Stimulated activated naive B cell treated with anti-CD40 and anti-IgM and Interleukin-4, amounts not matched to agents 10 μg/mL and 1 μg/mL and 100 μg/mL, for 72 hours (primary cell): ENCODE data around the gene CACNA2D3.

Source experiments
- ATAC-seq, 2 donors: fragments of 150-1000 bp; cut with Tn5 transposase; replicated peaks; 2 replicates each; pipeline ENCODE4 v1.10.0; 2021; ENCODE audit warnings: moderate library complexity in 1 of 2
- DNase-seq: peaks from one replicate; pipeline ENCODE4 v3.0.0; 2021
- H3K27ac Mint-ChIP-seq: one replicate; pipeline ENCODE4 v1.8.0; 2022; ENCODE audit warnings: mild to moderate bottlenecking, mixed read lengths
- H3K27me3 Mint-ChIP-seq, 2 donors: one replicate each; pipeline ENCODE4 v1.8.0; 2022; ENCODE audit warnings: mixed read lengths in 2 of 2
- H3K36me3 Mint-ChIP-seq, 2 donors: one replicate each; pipeline ENCODE4 v1.8.0; 2022; ENCODE audit warnings: mixed read lengths in 2 of 2, mild to moderate bottlenecking in 1 of 2
- H3K4me1 Mint-ChIP-seq, 2 donors: one replicate each; pipeline ENCODE4 v1.8.0; 2022; ENCODE audit warnings: mixed read lengths in 2 of 2, mild to moderate bottlenecking in 1 of 2
- H3K4me3 Mint-ChIP-seq, 2 donors: one replicate each; pipeline ENCODE4 v1.8.0; 2022; ENCODE audit warnings: mild to moderate bottlenecking in 2 of 2, mixed read lengths in 2 of 2, moderate library complexity in 1 of 2
- H3K9me3 Mint-ChIP-seq, 2 donors: one replicate each; pipeline ENCODE4 v1.8.0; 2022; ENCODE audit warnings: mixed read lengths in 2 of 2, mild to moderate bottlenecking in 1 of 2

CACNA2D3 gene

DNA sequence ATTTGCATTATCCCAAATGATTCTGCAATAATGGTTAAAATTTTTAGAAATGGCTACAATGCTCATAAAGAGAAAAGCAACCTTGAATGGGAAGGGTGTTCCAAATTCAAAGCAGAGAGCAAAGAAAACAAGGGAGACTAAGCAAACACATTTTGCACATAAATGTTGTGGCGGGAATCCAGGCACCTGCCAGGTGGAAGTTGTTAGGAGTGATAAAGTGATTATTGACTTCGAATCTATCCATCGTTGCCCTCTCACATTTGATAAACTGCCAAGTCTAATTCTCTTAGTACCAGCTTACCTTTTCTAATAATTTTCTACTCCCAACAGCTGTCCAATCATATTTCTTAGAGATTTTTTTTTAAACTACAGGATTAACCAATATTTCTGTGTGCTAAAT lies 244.5 kb downstream of the CACNA2D3 start:
- no peaks in the 10 kb centered on the region for H3K9me3 Mint-ChIP-seq
- no peak for DNase-seq
- no peak overlapping the region for H3K27ac Mint-ChIP-seq
- no peaks in the 10 kb centered on the region for H3K4me1 Mint-ChIP-seq
- no peak overlapping the region for H3K4me3 Mint-ChIP-seq
- no peak for ATAC-seq
- H3K36me3 Mint-ChIP-seq, result no peaks in the 10 kb centered on the region
- no peaks in the 10 kb centered on the region for H3K27me3 Mint-ChIP-seq

DNA sequence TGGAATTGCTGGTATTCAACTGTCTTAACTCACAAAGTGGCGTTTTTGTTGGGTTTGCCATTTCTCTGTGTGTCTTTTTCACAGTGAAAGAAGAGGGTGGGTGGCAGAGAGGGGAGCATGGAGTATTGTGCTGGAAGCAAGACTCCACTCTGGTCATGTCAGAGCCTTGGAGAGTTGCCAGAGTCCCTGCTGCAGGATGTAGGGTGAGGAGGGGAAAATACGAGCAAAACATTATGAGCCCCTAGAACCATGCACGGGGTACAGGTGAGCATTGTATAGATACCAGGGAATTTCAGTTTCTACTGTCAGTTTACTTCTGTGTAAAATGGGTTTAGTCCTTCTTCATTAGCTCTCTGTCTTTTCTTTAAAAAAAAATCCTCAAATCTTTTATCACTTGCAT lies 249.9 kb downstream of the CACNA2D3 start:
- Mint-ChIP-seq H3K27me3 (peaks cover 7 to 14% of the 10 kb centered on the region in 2 donors), H3K9me3 (no peaks in the 10 kb centered on the region), H3K36me3 (no peaks in the 10 kb centered on the region), H3K4me1 (no peaks in the 10 kb centered on the region), H3K27ac (no peak overlapping the region), H3K4me3 (no peak overlapping the region)
- no peak for DNase-seq
- no peak for ATAC-seq

DNA sequence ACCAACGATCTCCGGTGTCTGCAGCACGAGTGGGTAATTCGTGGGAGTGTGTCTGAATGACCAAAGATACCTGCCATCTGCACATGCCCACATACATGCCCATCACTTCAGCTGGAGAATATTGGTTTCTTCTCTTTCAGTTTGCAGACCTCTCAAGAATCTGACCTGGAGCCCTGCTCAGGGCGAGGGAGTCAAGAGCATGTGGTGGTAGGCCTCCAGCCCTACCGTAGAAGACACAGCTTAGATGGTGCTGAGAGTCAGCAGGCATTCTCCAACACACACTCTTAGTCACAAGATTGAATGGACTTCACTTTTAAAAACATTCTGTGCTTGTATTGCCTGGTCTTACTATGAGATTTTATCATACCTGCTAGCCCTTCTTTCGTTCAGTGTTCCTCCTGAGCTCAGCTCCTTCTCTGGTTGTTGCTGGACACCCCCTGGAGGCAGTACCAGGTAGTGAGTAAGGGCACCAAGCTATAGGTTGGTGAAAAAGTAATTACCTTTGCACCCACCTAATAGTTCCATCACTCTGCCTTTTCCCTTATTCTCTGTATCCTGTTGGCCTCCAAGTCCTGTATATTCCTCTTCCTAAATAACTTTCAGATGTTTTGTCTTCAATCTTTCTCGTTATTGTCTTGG lies 252.0 kb downstream of the CACNA2D3 start:
- Mint-ChIP-seq H3K9me3 (no peaks in the 10 kb centered on the region), H3K4me1 (no peaks in the 10 kb centered on the region), H3K36me3 (no peaks in the 10 kb centered on the region), H3K27ac (no peak overlapping the region), H3K4me3 (no peak overlapping the region), H3K27me3 (peaks cover 7 to 14% of the 10 kb centered on the region in 2 donors)
- no peak for DNase-seq
- ATAC-seq, result peak; percentile 54 to 62

DNA sequence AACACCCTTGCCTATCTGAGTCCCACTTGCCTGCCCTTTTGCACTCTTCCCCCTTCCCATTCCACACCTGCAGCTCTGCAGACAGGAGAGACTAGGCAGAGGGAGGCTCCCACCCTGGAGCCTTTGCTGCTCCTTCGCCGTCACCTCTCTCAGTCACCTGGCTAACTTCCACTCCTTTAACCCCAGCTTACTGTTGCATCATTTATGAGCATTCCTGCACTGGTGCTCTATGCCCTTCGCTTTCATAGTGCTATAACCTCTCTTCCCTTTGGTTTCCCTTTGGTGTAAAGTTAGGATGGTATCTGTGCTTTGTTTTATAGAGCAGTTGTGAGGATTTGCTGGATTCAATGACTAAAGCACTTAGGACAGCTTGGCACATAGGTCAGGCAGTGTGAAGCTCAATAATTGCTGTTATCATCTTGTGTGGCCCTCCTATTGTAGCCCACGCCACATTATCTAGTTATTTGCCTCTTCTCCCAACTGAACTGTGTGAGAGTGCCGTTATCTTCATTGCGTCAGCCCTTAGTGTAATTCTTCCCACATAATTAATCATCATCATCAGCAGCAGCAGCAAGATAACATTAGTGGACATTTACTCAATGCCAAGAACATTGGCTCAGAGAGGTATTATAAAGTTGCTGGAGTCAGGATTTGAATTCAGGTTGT lies 253.9 kb downstream of the CACNA2D3 start:
- no peak for ATAC-seq
- Mint-ChIP-seq H3K27me3 (peaks cover 7 to 15% of the 10 kb centered on the region in 2 donors), H3K27ac (no peak overlapping the region), H3K36me3 (no peaks in the 10 kb centered on the region), H3K9me3 (no peaks in the 10 kb centered on the region), H3K4me1 (no peaks in the 10 kb centered on the region), H3K4me3 (no peak overlapping the region)
- no peak for DNase-seq

DNA sequence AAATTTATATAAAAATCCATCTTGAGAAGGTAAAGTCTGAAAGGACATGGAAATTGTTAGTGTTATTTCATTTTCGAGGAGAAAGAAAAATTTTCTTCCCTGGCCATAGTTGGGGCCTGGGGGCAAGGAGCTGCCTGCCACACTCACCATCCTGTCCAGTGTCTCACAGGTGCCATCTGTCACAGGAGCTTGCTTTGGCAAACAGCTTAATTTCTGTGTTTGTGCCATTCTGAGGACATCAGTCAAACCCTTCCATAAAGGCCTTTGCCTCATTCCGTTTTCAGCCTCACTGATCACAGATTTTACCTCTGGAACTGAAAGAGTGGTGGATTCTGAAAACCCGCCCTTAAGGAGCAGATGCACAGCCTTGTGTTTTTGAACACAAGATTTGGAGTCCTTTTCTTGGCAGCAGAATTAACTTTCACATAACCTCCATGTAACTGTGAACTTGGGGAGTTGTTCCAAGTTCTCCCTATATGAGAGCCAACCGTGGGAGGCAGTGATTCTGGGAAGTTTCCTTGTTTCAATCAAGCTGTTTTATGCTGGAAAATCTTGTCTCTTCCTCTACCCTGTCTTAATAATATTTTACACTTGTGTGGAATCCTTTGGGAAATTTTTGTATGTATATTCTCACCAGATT lies 254.7 kb downstream of the CACNA2D3 start:
- H3K9me3 Mint-ChIP-seq, result no peaks in the 10 kb centered on the region
- no peak overlapping the region for H3K27ac Mint-ChIP-seq
- no peaks in the 10 kb centered on the region for H3K36me3 Mint-ChIP-seq
- H3K4me1 Mint-ChIP-seq, result no peaks in the 10 kb centered on the region
- ATAC-seq (no peak), DNase-seq (no peak)
- H3K4me3 Mint-ChIP-seq, result no peak overlapping the region
- peaks cover 7 to 20% of the 10 kb centered on the region in 2 donors for H3K27me3 Mint-ChIP-seq

DNA sequence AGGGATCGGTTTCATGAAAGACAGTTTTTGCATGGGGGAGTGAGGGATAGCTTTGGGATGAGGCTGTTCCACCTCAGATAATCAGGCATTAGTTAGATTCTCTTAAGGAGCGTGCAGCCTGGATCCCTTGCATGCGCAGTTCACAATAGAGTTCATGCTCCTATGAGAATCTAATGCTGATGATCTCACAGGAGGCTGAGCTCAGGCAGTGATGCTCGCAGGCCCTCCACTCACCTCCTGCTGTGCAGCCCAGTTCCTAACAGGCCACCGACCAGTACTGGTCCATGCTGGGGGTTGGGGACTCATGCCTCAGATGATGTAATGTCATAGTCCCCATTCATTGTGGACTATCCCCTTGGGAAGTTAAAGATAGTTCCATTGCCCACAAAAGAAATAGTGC lies 255.8 kb downstream of the CACNA2D3 start:
- Mint-ChIP-seq H3K4me1 (no peaks in the 10 kb centered on the region), H3K27me3 (peaks cover 7 to 20% of the 10 kb centered on the region in 2 donors), H3K27ac (no peak overlapping the region), H3K36me3 (no peaks in the 10 kb centered on the region), H3K9me3 (no peaks in the 10 kb centered on the region), H3K4me3 (no peak overlapping the region)
- DNase-seq (no peak), ATAC-seq (no peak)

DNA sequence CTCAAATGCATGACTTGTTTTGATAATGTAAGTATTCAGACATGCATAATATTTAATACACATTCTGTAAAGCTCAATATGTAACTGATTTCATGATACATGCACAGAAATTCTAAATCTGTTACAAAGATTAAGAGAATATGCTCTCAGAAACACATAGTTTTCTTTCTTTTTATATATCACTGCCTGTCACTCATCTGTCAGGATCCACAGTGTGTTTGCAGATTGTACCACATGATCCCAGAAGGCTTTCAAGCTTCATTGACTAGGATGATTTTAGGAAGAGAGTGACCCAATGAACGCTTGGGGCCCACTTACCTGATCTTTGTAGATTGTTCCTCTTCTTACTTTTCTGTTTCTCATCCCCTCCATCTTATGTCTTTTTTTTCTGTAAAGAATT lies 261.9 kb downstream of the CACNA2D3 start:
- H3K9me3 Mint-ChIP-seq, result peaks cover 3 to 4% of the 10 kb centered on the region in 2 donors
- H3K36me3 Mint-ChIP-seq, result no peaks in the 10 kb centered on the region
- ATAC-seq (no peak), DNase-seq (no peak)
- no peaks in the 10 kb centered on the region for H3K4me1 Mint-ChIP-seq
- H3K27me3 Mint-ChIP-seq, result peaks cover 0 to 6% of the 10 kb centered on the region in 2 donors
- H3K27ac Mint-ChIP-seq, result no peak overlapping the region
- no peak overlapping the region for H3K4me3 Mint-ChIP-seq

DNA sequence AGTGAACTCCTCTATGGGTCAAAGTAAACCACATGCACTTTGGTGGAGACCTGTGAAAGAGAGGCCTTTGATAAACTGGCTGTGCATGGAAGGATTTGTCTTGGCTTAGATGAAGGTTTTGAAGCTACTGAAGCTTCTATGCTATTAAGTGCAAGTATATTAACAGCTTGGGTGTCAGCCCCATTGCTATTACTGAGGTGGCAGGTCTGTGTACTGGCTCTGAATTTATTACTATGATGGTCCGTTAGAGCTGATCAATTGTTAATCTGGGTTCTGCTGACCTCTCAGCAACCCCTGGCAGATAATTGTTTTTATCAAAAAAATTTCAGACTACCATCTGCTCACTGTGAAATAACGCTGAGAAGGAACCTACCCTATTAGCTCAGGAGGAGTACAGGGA lies 268.2 kb downstream of the CACNA2D3 start:
- Mint-ChIP-seq H3K4me1 (no peaks in the 10 kb centered on the region), H3K36me3 (no peaks in the 10 kb centered on the region), H3K9me3 (peaks cover 3 to 4% of the 10 kb centered on the region in 2 donors), H3K4me3 (no peak overlapping the region), H3K27ac (no peak overlapping the region), H3K27me3 (no peaks in the 10 kb centered on the region)
- DNase-seq (no peak), ATAC-seq (no peak)

DNA sequence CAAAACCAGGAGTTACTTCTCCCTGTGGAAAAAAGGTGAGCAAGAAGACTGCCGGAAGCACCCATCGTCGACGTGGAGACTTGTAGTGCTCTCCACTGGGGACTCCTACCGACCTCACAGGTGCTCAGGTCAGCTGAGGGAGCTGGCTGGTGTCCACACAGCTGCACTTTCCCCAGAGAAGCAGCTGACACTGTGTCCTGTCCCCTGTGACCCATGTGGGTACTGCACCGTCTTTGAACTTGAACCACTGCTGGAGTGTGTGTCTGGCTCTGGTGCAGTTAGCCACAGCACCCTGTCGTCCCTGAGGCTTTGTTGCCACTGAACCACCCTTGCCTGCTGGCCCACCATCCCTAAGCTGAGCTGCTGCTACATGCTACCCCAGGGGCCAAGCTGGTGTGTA lies 270.8 kb downstream of the CACNA2D3 start:
- no peak for DNase-seq
- Mint-ChIP-seq H3K9me3 (peaks cover 2% of the 10 kb centered on the region in 2 donors), H3K4me1 (no peaks in the 10 kb centered on the region), H3K27me3 (no peaks in the 10 kb centered on the region), H3K4me3 (no peak overlapping the region), H3K36me3 (no peaks in the 10 kb centered on the region), H3K27ac (no peak overlapping the region)
- ATAC-seq, result peak in 1 of 2 donors; percentile 42

DNA sequence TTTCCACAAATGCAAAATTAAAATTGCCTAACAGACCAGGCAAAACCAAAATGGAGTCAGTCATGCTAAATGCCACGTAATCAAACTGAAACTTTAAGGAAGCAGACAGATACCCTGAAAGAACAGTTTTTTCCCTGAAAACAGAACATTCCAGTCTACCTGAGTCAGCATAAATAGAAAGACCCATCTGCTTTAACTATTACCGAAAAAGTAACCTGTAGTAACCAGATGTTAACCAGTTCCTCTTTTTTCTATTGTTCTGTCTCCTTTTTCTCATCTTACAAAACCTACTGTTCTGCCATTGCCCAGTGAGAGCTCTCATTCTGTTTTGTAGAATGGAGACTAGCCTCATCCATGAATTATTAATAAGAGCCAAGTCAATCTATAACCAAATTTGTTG lies 286.0 kb downstream of the CACNA2D3 start:
- no peaks in the 10 kb centered on the region for H3K27me3 Mint-ChIP-seq
- H3K36me3 Mint-ChIP-seq, result no peaks in the 10 kb centered on the region

DNA sequence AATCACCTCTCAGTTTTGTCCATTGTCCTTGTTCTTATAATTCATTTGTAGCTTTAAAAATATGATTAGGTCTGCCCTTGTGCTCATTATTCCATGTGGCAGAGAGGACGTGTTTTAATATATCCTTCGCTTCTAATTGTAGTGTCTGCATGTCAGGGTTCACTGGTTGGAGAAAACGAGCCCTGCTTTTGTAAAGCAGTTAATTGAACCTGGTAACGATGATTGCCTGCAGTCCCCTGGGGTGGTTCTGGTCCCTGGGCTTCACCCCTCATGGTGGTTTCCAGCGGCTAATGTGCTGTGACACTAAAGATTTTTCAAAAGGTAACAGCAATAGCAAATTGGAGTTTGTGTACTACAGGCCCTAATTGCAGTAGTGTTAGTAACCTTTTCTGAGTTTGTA lies 299.6 kb downstream of the CACNA2D3 start:
- ATAC-seq, result no peak
- Mint-ChIP-seq H3K36me3 (no peaks in the 10 kb centered on the region), H3K27ac (no peak overlapping the region), H3K4me3 (no peak overlapping the region), H3K27me3 (no peaks in the 10 kb centered on the region), H3K9me3 (no peaks in the 10 kb centered on the region), H3K4me1 (no peaks in the 10 kb centered on the region)
- no peak for DNase-seq

More for the DNA sequence above, 286.0 kb downstream of the CACNA2D3 start:
- H3K4me3 Mint-ChIP-seq, result no peak overlapping the region
- DNase-seq, result no peak
- no peak for ATAC-seq
- peaks cover 4 to 5% of the 10 kb centered on the region in 2 donors for H3K9me3 Mint-ChIP-seq
- H3K4me1 Mint-ChIP-seq, result no peaks in the 10 kb centered on the region
- no peak overlapping the region for H3K27ac Mint-ChIP-seq

DNA sequence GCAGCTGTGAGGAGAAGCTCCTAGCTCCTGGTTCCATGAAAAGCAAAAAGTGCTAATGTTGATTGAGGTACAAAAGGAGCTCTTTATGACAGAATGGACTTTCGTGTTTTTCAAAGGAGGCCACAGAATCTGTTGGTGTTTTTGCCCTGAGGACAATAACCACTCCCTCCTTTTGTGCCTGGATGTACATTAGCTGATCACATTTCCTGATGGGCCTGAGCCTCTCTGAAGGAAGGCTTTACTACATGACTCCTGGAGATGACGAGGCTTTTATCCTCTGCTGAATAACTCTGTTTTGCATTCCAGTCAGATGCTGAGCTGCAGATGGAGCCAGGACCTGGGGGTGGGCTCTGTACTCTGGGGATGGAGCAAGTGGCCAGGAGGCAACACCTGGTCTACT lies 301.9 kb downstream of the CACNA2D3 start:
- H3K4me1 Mint-ChIP-seq, result no peaks in the 10 kb centered on the region
- H3K9me3 Mint-ChIP-seq, result no peaks in the 10 kb centered on the region
- no peaks in the 10 kb centered on the region for H3K36me3 Mint-ChIP-seq
- H3K27me3 Mint-ChIP-seq, result no peaks in the 10 kb centered on the region
- DNase-seq, result no peak
- H3K27ac Mint-ChIP-seq, result no peak overlapping the region
- no peak for ATAC-seq
- H3K4me3 Mint-ChIP-seq, result no peak overlapping the region

DNA sequence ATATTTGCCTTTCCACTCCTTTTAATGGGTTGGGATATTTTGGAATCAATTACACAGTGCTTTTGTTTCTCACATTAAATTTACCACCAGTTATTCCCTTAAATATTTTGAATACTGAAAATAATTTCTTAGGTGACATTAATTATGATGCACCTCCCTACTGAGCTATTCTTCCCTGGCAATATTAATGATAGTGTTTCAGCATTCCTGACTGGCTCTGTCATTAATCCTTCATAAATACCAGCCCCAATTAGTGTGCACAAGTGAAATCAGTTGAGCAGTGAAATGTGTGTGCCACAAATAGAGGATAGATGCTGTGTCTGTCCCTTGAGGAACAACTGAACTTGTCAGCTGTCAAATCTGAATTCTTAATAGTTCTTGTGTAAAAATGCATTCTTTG lies 304.0 kb downstream of the CACNA2D3 start:
- ATAC-seq, result no peak
- Mint-ChIP-seq H3K27me3 (no peaks in the 10 kb centered on the region), H3K27ac (no peak overlapping the region), H3K36me3 (no peaks in the 10 kb centered on the region), H3K9me3 (no peaks in the 10 kb centered on the region), H3K4me1 (no peaks in the 10 kb centered on the region), H3K4me3 (no peak overlapping the region)
- DNase-seq, result no peak

DNA sequence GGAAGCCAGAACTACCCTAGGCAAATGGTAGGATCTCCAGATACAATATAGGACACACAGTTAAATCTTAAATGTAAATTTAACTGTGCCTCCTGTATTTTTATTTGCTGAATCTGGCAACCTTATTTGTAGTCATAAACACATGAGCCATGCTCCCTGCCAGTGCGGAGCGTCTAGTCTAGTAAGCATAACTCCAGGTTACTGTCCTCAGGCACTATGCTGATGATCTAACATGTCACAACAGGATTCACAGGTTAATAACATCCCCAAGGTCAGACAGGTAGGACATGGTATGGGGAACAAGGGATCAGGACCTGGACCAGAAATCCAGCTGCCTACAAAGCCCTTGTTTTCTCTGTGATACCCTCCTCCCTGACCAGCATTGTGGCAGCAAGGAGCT lies 305.1 kb downstream of the CACNA2D3 start:
- no peaks in the 10 kb centered on the region for H3K4me1 Mint-ChIP-seq
- no peak for ATAC-seq
- DNase-seq, result no peak
- H3K4me3 Mint-ChIP-seq, result no peak overlapping the region
- no peak overlapping the region for H3K27ac Mint-ChIP-seq
- no peaks in the 10 kb centered on the region for H3K36me3 Mint-ChIP-seq
- no peaks in the 10 kb centered on the region for H3K27me3 Mint-ChIP-seq
- H3K9me3 Mint-ChIP-seq, result no peaks in the 10 kb centered on the region
